HG03442 (cell line): ENCODE results near the gene POC1A.

Experiments used
- ATAC-seq: cut with Tn5 transposase; IDR thresholded peaks from one replicate; pipeline ENCODE4 v1.9.1; 2021; ENCODE audit warnings: mild to moderate bottlenecking, moderate library complexity; ENCODE audit not compliant: unreplicated experiment

The POC1A gene

DNA sequence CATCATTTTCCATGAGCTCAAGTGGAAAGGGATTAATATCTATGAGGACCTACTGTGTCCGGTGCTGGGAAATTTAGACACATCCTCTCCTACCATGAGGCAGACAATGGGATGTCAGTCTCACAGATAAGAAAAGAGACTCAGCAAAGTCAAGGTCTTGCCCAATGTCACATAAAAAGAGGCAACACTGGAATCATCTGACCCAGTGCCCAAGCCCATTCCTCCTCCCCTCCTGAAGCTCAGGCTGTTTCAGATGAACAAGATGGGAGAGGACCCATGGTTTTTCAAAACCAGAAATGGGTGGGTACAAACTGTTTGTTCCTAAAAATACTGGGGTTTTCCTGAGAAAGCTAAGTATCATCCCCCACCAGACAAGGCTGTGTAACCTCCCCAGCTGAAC is 22.2 kb downstream of the POC1A start:
- ATAC-seq: no peak

DNA sequence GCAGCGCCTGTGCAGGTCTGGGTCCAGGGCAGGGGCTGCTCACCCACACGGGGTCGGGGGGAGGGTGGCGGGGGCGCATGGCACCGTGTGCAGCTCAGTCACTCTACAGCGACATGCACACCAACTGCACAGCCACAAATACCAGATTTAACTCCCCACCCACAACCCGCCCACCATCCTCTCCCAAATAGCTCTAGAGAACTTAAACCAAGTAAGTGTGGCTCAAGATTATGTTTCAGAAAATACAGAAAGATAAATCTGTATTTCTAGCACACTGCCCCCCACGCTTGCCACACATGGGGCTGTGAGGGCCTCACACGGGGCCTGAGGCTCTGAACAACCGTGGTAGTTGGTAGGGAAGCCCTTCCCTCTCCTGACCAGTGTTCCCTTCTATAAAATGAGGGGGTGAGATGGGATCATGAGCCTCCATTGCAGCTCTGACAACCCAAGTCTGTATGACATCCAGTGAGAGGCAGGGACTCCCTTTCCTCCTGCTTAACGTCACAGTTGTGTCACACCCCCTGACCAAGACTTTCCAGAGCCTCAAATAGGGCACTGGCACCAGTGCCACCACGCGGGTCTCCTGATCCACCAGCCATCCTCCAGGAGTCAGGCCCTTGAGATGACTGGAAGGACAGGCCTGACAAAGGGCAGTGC is 23.1 kb downstream of the POC1A start:
- no peak for ATAC-seq

DNA sequence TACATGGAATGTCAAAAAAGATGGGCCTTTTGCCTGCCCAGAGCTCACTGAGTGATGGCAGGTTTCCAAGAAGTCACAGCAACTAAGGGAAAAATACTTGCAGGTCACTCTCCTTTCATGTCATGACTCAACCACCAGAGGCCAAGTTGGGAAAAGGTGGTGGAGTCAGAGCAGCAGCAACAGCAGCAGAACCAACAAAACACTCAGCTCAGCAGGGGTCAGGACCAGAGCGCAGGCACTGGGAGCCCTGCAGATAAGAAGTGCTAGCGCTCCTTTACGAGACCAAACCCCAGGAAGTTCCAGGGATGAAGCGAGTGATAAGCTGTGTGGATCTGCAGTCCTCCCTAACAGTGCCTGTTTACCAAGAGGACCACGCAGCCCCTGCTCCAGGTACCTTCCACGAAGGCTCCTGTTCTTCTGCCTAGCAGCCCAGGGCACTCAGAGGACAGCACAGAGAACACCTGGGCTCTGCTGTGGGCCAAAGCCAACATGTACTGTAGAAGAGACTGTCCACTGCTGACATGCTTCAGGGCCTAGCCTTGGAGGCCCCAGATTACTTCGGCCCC is 26.0 kb downstream of the POC1A start:
- ATAC-seq: no peak

DNA sequence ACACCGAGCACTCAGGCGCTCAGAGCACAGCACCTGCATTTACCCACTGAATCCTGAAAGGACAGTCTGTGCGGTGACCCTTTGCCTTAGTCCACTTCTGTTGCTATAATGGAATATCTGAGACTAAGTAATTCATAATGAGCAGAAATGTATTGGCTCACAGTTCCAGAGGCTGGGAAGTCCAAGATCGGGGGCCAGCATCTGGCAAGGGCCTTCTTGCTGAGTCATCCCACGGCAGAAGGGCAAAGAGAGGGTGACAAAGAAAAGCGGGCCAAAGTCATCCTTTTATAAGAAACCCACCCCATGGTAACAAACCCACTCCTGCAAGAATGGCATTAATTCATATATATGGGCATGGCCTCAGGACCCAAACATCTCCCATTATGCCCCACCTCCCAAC is 27.7 kb downstream of the POC1A start:
- ATAC-seq: no peak

DNA sequence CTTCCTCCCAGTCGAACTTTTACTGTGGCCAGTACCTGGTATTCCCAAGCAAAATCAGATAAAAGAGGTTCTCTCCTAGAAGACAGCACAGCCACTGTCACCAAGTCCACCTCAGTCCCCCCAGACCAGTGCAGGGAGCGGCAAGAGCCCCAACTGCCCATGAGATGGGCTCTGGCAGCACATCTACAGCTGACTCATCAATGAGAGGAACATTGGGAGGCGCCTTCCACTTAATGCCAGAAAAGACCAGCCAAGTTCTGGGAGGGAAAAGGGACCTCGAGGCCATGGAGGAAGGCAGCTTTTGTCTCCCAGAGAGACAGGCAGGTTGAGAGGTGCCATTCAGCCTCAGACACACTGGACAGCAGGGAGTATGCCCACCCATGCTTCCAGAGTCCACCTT is 28.2 kb downstream of the POC1A start:
- ATAC-seq: no peak

DNA sequence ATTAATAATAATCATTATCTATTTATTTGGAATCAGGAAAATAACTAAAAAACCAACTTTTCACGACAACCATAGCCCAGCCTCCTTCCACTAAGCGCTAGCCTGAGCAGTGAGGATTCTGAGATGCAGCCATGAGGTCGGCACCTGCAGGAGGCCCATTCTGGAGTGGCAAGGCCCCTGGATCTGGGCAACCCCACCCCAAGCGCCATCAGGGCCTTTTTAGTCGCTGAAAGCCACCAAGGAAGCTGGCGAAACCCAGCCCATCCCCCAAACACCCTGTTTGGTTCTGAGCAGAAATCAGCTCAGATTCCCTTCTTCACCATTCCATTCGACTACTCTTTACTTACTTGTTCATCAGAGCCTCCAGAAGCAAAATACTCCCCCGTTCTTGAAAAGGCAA is 29.5 kb downstream of the POC1A start:
- no peak for ATAC-seq

DNA sequence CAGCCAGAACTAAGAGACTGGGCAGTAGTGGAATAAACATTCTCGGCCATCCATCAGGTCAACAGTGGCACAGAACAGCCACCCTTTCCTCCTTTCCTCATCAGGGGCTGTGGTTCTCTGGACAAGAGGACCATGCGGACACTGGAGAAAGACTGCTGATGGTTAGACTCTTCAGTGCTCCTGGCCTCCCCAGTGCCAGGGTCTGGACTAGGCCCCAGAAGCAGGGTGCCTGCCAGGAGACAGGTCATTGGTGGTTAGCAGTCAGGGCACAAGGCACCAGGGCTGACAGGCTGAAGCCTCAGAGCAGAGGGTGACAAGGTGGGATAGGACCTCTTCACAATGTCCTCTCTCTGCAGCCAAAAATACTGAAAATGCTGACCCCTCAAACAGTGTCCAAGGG is 30.1 kb downstream of the POC1A start:
- no peak for ATAC-seq

DNA sequence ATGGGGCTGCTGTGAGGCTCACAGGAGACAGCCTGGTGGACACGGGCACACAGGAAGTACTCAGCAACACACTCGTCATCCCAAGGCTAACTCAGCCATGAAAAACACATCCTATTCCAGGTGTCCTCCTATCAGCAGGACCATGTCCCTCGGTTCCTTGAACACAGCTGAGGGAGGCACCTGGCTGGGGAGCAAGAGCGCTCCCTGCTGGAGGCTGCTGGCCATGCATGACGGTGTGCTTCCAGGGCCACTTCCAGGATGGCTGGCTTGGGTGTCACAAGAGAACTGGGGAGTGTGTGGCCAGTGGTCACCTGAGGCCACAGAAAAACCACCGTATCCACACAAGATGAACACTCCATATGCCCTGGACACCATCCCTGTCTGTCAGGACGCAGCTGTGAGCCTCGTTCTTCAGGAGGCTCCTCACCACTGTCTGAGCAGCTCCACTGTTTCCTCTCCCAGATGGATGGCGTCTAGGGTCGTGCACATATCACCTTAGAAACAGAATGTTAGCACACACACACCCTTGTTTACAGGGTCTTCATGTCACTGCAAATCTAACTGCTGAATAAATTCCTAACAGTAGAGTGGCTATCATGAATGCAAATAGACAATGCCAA is 31.0 kb downstream of the POC1A start:
- ATAC-seq: no peak

DNA sequence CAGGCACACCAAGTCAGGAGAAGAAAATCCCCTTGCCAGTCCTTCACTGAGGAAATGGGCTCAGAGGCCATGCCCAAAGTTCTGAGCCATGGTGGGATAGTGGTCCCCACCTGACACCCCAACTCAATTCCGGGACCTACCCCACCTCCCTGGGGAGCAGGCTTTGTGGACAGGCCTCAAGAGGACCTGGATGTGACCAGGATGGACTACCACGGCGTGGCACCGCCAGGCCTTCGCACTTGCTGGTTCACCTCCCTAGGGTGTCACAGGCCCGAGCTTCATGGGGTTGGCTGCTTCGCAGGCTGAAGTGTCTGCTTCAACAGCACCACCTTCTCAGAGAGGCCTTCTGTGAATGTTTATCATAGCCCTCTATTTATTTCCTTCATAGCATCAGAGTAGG is 31.7 kb downstream of the POC1A start:
- ATAC-seq: no peak

DNA sequence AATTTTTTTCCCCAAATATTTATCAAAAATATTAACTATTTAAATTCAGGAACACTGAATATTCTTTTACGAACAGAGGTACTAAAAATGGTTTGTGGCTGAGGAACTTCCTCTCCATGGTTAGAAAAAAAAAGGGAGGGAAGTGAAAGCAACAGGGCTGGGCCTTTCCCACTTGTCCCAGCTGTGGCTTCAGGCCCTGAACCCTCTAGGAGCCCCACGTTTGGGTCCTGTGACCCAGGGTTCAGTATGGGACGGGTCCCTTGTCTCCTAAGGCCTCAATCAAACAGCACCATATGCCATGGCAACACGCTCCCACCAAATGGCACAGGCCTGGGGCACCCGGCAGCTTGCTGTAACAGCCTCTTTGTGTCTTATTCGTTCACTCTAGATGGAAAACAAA is 32.4 kb downstream of the POC1A start:
- no peak for ATAC-seq

DNA sequence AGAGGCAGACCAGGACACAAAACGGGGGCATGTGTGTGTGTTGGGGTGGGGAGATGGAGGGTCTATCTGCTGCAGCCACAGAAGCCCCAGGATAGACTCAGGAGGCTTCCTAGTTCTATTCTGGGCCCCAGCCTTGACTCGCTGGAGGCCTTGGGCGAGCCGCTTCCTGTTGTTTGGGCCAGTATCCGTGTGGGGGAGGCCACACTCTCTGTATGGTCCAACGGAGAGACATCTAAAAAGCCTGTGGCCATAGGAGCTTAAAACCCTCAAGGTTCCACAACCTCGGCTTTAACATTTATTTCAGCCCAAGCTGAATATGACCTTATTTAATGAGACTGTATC is 32.8 kb downstream of the POC1A start:
- no peak for ATAC-seq

DNA sequence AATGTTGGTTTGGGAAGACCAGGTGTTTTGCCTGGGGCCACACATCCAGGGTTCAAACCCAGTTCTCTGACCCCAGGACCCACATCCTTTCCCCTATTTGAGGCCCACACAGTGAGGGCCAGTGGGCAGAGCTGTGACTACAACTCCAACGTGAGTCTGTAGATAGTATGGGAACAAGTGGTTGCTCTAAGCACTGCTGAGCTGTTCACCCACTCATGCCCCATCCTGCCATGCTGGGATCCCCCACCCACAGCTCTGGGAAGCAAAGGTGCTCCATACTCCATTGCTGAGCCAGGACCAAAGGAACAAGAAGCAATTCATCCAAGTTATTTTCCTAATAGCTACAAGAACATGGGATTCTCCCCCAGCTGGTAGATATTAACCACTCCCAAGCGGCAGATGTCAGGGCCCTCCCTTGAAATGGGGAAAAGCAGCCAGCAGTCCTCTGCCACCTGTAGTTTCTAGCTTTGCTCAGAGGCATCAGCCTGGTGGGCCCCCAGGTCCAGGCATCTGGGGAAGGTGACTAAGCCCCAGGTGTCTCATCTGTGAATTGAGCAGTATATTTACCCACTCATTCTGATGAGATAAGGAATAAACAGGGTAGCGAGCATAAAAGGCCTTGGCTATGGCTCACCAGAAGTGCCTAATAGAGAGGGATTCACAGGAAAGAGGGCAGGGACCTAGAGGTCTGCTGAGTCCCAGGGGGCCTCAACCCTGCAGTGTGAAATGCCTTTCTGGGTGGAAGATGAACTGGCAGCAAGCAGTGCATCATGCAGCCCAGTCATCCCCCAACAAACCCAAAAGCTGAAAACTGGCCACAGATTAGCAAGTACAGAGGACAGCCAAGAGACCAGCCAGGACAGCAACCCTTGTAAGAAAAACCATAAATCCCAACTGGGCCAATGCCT is 33.4 kb downstream of the POC1A start:
- no peak for ATAC-seq

DNA sequence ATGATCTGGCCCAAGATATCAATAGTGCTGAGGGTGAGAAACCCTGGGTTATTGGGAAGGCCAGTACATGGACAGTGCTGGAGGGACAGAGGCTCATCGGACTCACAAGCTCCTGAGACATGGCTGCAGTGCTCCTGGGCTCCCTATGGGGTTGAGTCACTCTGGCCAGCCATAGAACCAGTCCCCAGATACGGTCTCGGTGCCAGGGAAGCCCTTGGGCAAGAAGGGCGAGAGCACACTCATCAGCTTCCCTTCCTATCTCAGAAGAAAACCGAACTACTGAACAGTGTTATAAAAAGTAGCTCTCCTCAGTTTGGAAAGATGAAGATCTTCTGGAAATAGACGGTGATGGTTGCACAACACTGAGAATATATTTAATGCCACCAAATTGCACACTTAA is 34.4 kb downstream of the POC1A start:
- no peak for ATAC-seq

DNA sequence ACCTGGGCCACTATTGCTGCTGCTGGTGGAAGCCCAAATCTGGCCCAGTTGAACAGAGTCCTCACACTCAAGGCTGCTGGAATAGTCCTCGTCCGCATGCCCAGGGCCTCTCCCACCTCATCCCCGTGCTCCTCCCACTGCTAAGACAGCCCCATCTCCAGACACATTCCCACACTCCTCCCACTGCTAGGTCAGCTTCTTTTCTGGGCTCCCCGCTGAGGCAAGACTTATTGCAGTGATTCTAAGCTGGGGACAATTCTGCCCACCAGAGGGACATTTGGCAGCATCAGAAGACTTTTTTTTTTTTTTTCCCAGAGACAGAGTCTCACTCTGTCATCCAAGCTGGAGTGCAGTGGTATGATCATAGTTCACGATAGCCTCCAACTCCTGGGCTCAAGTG is 35.1 kb downstream of the POC1A start:
- no peak for ATAC-seq

DNA sequence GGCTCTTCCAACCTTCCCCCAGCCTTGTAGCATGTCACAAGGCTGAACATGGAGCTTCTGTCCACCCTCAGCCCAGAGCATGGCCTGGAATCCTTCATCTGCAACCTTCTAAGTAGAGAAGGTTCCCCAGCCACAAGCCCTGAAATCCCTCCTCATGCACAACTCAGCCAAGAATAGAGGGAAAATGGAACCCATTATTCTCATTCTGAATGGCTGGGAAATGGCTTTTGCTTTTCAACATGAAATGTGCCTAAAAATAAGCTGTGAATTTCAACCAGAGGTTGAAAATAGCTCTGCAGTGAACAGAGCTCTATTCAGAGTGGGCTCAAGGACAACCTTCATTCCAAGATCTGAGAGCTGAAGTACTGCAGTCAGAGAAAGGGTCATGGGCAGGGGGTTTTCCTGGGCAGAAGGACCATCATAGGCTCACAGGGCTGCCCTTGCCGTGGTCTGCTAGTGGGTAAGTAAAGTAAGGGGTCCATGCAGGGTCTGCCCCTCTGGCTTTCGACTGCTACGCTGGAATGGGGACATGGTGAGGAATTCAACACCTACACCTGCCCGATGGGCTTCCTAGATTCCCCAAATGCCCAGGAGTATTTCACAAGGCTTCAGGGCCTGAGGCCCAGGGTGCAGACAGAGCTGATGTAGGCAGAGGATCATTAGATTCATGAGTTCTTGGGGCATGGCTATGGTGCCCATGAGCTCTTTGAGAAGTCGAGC is 35.9 kb downstream of the POC1A start:
- ATAC-seq: no peak

DNA sequence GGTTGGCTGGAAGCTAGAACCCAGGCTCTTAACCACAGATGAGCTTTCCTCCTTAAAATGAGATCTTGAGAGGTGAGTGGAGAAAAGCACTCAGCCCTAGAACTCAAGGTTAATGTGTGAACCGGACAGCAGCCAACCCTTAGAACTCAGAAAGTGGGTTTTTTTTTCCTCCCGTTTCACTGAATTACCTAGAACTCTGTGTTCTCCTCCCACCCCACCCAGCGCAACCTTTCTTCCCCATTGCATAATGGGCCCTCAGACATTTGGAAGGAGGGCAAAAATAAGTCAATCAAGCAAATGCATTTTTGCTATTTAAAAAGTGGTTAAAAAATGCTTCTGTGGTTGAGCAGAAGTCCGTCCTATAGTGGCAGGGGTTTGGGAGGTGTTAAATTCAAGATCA is 36.7 kb downstream of the POC1A start:
- no peak for ATAC-seq

DNA sequence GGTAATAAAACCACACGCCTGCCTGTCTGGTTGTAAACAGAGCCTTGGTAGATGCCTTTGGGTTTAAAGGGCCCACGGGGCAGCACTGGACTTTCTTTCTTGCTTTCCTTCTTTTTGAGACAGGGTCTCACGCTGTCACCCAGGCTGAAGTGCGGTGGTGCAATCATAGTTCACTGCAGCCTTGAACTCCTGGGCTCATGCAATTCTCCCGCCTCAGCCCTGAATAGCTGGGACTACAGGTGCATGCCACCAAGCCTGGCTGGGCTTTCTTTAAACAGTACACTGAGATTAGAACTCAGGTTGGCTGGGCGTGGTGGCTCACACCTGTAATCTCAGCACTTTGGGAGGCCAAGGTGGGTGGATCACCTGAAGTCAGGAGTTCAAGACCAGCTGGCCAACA is 42.2 kb downstream of the POC1A start:
- ATAC-seq: no peak

DNA sequence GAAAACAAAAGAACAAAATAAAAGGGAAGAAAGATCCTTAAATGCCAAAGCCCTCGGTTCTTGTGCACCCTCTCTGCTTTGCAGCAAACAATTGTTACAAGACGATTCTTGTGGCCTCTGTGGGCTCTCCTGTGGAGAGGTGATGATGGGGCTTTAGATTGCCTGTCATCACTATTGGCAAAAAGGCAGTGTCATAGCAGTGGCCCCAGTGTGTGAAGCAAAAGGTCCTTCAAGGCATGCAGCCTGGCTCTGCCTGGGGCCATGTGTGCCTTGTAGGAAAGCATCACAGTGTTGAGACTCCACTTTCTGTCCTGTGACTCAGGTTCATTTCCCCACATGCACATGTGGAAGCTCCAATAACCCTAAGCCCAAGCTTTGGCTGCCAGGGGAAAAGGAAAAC is 43.7 kb downstream of the POC1A start:
- ATAC-seq: no peak

DNA sequence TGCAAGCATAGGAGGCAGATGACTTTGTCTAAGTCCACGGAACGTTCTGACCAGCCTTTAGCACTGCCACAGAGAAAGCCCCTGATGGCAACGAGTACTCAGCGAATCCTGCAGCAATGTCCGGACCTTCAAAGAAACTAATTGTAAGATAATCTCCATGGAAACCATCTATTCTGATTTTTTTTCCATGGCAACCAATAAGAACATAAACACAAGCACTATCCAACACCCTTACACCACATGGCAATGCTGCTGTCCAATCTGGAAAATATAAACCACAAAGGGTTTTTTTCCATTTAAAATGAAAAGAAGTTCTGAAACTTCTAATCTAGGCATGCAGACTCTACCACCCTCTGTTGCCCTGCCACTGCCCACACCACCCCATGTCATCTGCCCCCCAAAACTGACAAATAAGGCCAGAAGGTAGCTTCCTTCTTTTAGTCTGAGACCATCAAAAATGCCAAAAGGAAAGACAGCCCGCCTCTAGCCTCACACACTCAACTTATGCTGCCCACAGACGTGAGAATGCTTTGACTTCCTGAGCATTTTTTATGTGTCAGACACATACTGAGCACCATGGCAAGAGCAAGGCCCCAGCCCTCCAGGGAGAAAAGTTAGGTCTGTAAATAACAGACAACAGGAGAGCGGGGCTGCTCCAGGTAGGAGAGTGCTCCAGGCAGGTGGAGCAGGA is 44.5 kb downstream of the POC1A start:
- no peak for ATAC-seq
